ENCODE measurements around the gene TBC1D3B.
"Not testable (repeated sequence)": the region's sequence is repeated elsewhere in the genome, so short reads cannot be mapped to it uniquely, and the experiment has no call there.

The TBC1D3B gene

GRCh38 chr17:36176536-36176935 is at the start of gene TBC1D3B:
TSS of gene TBC1D3B (minus strand) at chr17:36176636. CDS start at chr17:36175050, 1,586 bp downstream.
- not testable (repeated sequence) for DNase-seq (ENCODE audit: low read depth)

GRCh38 chr17:36222967-36223366 is 46.5 kb upstream of the TBC1D3B start:
- DNase-seq (ENCODE audit: low read depth) = not testable (repeated sequence)

GRCh38 chr17:36221581-36222100 is 45.2 kb upstream of the TBC1D3B start:
- not testable (repeated sequence) for DNase-seq (ENCODE audit: low read depth)

DNA sequence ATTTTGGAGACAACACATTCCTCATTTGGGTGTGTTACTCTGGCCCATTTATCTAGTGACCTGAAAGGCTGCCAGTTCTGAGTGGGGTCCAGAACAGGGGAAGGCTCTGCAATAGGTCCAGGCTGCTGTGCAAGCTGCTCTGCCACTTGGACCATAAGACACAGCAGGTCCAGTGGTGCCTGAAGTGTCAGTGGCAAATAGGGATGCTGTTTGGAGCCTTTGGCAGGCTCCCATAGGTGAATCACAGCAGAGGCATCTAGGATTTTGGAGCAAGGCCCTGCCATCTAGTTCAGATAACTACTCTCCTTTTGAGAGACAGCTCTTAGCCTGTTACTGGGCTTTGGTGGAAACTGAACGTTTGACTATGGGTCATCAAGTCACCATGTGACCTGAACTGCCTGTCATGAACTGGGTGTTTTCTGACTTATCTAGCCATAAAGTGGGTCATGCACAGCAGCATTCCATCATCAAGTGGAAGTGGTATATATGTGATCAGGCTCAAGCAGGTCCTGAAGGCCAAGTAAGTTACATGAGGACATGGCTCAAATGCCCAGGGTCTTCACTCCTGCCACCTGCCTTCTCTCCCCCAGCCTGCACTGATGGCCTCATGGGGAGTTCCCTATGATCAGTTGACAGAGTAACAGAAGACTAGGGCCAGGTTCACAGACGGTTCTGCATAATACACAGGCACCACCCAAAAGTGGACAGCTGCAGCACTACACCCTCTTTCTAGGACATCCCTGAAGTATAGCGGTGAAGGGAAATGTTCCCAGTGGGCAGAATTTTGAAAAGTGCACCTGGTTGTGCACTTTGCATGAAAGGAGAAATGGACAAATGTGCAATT is 44.5 kb upstream of the TBC1D3B start:
- not testable (repeated sequence) for DNase-seq (ENCODE audit: low read depth)

DNA sequence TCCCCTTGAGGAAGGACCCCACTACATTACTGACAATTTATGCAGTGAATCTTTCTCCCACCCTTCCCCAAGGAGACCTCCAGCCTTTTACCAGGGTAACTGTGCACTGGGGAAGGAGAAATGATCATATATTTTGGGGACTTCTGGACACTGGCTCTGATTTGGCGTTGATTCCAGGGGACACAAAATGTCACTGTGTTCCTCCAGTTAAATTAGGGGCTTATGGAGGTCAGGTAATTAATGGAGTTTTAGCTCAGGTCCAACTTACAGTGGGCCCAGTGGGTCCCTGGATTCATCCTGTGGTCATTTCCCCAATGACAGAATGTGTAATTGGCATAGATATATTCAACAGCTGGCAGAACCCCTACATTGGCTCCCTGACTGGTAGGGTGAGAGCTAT is 43.1 kb upstream of the TBC1D3B start:
- not testable (repeated sequence) for DNase-seq (ENCODE audit: low read depth)

DNA sequence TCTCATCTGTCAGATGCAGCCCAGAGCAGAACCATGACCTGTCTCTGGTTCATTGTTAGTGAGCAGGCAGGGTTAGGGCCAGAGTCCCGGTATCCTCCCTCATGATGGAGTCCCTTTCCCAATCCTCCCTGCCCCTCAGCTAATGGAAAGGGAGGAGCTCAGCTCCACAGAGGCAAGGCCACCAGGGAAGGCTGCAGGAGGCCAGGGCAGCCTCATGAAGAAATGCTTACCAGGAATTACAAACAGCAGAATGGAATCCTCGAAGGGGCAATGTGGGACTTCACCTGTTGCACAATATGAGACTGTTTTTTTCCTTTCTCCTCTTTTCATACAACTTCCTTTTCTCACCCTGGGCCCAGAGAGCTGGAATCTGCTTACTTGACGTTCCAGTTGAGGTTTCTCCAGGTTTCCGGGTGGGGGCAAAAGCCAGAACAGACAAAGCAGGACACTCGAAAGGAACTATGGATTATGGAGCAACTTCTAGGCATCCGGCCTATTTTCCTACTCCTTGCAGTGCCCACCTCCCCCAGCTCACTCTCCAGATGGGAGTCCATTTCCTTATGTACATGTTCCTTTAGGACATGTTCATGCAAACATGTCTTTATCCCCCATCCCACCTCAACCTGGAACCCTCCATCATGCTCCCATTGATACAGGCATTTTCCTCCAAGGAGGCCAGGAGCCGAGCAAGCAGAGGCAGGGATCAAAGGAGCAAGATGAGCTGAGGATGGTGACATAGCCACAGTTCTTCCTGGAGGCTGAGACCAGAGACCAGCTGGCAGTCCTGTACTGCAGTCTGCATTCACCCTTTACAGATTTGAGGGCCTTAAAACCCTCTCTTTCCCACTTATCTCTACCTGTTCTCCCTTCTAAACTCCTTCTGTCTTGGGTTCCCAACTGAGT is 39.2 kb upstream of the TBC1D3B start:
- not testable (repeated sequence) for DNase-seq (ENCODE audit: low read depth)

DNA sequence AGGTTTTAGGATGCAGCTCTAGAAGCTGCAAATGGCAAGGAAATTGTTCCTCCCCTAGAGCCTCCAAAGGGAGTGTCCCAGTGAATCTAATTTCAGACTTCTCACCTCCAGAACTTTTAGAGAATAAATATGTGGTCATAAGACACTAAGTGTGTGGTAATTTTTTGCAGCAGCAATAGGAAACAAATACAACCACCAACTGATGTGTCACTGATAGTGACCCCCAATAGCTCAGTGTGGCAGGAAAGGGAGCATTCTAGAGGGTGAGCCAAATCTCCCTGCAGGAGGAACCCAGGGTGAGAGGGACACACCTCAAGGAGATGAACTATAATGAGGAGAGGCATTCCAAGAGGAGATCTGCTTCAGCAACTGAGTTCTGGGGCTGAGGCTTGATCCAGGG is 38.5 kb upstream of the TBC1D3B start:
- no peak for DNase-seq (ENCODE audit: low read depth)

GRCh38 chr17:36213695-36214094 is 37.3 kb upstream of the TBC1D3B start:
- no peak for DNase-seq (ENCODE audit: low read depth)

DNA sequence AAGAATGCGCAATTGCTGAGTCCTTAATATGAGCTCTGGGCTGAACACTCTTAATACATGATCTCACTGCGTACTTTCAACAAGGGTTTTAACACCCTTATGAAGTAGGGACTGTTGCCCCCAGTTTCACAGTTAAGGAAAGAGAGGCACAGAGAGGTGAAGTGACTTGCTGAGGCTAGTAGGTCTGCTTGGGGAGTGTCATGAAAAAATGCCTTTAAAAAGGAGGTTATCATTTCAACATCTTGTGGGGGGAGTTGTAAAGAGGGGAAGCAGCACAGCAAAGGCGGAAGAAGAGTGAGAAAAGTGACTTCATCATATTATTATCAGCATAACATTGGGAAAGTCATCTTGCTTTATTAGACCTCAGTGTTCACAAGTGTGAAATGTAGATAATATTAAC is 36.5 kb upstream of the TBC1D3B start:
- no peak for DNase-seq (ENCODE audit: low read depth)

DNA sequence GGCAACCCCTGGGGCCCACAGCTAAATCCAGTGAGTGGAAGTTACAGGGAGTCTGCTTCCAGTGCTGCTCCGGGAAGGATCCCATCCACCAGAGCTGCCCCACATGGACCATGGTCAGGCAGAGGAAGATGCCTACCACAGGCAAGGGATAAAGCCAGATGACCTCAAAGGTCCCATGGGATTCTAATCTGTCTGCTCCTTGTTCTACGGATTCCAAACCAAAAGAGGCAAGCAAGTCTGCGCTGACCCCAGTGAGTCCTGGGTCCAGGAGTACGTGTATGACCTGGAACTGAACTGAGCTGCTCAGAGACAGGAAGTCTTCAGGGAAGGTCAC is 35.8 kb upstream of the TBC1D3B start:
- no peak for DNase-seq (ENCODE audit: low read depth)

DNA sequence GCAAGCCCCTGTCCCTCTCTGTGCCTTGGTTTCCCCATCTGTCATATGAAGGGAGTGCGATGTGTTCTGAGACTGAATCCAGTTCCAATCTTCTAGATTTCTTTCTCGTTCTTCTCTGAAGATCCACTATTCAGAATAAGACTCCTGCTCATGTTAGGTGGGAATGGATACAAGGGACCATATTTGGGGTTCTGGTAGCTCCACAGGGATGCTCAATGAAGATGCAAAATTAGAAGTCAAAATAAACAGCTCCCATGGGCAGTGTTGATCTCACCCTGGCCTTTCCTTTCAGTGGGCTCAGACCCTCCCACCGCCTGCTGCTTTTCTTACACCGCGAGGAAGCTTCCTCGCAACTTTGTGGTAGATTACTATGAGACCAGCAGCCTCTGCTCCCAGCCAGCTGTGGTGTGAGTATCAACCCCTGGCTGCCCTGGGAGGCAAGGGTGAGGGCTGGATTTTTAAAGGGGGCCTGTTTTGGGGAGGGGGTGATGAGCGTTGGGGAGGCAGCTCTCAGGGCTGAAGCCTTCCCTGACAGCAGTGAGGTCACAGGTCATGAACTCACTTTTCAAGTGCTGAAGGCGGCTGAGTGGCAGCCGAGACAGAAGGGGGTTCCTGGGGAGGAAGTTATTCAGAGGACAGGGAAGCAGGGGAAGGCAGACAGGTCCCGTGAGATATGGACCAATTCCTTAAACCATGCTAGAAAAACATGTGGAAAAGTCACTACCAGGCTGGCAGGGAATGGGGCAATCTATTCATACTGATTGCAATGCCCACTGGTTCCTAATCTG is 35.2 kb upstream of the TBC1D3B start:
- not testable (repeated sequence) for DNase-seq (ENCODE audit: low read depth)

- DNase-seq (ENCODE audit: low read depth) = not testable (repeated sequence)
Measured at GRCh38 chr17:36210439-36211211, 34.2 kb upstream of the TBC1D3B start, which contains the start of gene CCL4L2. TSS of gene CCL4L2 (plus strand) at chr17:36211063.

DNA sequence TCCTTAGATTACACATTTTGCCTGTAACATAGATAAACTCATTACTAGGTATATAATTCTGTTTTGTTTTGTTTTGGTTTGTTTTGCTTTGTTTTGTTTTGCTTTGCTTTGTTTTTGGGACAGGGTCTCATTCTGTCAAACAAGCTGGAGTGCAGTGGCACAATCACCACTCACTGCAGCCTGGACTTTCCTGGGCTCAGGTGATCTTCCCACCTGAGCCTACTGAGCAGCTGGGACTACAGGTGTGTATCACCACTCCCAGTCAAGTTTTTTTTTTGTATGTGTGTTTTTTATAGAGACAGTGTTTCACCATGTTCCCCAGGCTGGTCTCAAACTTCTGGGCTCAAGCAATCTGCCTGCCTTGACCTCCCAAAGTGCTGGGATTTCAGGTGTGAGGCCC is 33.1 kb upstream of the TBC1D3B start:
- no peak for DNase-seq (ENCODE audit: low read depth)

DNA sequence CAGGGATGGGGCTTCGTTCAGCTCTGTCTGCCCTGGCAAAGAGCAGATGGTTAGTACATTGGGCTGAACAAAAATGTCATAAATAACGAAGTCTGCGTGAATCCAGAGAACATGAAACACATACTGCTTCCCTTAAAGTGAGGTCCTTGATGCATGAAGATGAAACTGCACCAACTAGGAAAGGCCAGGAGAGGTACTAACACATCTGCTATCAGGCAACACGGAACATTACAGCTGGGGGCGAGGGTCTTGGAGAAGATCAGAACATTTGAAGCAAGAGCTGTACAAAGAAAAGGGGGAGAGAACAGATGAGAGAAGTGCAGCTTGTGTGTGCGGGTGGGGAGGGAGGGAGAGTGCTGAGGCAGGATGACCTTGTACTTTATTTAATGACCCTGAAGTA is 30.9 kb upstream of the TBC1D3B start:
- not testable (repeated sequence) for DNase-seq (ENCODE audit: low read depth)

DNA sequence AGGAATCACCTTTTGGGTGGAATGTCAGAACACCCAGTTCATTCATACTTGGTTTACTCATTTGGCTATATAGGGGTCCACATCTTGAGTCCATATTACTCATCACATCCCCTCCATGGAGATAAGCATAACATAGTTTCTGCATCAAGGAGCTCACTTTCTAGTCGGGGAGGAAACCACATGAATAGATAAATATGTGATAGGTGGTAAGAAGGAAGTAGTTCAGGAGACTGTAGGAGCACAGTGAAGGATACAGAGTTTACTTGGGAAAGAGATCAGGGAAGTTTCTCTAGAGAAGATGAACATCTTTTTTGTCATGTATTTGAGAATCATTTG is 30.0 kb upstream of the TBC1D3B start:
- DNase-seq (ENCODE audit: low read depth) = not testable (repeated sequence)

GRCh38 chr17:36205637-36206485 is 29.4 kb upstream of the TBC1D3B start:
- DNase-seq (ENCODE audit: low read depth) = no peak

DNA sequence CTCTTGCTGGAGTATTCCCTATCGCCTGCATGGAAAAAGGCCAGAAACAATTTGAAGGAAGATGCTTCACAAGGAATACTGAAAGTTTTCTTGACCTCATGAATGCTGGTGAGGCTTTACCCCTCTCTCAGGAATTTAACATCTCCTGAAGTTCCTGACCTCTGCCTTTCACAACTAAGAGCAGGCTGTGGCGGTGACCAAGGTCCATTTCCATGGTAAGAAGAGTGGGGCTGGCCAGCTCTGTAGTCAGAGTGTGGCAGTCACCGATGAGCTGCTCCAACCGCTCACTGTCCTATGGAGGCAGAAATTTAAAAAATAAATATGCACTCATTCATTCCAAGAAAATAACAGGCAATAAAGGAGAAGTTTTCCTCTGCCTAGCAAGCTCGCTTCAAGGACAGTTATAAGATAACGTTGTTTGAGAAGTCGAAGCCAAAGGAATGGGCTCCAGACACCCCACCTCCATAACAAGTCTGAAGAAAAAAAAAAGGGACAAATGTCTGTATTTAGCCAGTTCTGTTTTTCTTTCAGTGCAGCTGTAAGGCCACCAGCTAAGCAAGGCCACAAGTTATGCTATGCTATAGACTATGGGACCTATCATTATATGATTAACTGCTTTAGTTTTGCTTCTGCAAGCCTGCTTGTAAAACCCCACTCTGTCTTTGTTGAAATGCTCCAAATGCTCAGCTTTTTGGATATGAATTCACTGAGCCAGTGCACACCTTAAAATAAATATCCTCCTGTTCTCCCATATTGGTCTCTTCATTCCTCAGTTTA is 28.5 kb upstream of the TBC1D3B start:
- no peak for DNase-seq (ENCODE audit: low read depth)

DNA sequence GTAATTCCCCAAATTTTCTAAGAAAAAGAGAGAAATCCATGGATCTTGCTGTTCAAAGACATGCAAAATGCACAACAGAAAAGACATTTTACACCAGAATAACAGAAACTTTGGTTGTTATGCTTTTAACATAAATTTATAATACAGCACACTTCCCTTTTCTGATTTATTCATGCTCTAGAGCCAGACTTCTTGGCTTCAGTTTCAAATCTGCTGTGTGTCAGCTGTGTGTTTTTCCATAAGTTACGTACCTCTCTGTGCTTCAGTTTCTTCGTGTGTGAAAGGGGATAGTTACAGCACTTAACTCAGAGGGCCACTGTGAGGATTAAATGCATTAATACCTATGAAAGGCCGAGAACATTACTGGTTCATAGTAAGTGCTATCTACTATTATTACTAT is 26.9 kb upstream of the TBC1D3B start:
- no peak for DNase-seq (ENCODE audit: low read depth)

GRCh38 chr17:36201506-36201905 is 25.1 kb upstream of the TBC1D3B start:
- peak; percentile 70 for DNase-seq (ENCODE audit: low read depth)

Data from CMK (cell line).